GM12878 (cell line): ENCODE results near the gene TTC23. TPM values are rescaled to one million over a fixed set of nuclear protein-coding genes. Genes with fewer than 3 reads are reported as not detected.

Source experiments
- ATAC-seq: fragments of 200-7000 bp; cut with Tn5 transposase; 3 replicates; pipeline ENCODE4 v1.9.1; 2020; ENCODE audit warnings: mild to moderate bottlenecking, moderate library complexity
- BruUV-seq: library from RNA; stranded (reverse); fragments of 400-500 nt; replicated peaks from 2 replicates; lab custom pipeline; 2021; lab: Mats Ljungman, UMichigan
- CTCF ChIA-PET: fragments of 300-600 bp; sonication (Branson Sonifier 250); formaldehyde crosslinking; extraction: SDS; loops from one replicate; lab custom pipeline; 2021; ENCODE audit warnings: inconsistent platforms; lab: Yijun Ruan, JAX
- POLR2A ChIA-PET: fragments of 350-600 bp; formaldehyde crosslinking; extraction: SDS; loops from one replicate; lab custom pipeline; 2021; ENCODE audit warnings: inconsistent platforms; lab: Charles Lee
- RAD21 ChIA-PET: fragments of 300-600 bp; sonication (Branson Sonifier 250); formaldehyde crosslinking; loops from one replicate; lab custom pipeline; 2023; ENCODE audit warnings: antibody characterized with exemption; ENCODE audit not compliant: unreplicated experiment; lab: Charles Lee
- SMC1A ChIA-PET: fragments of 300-600 bp; sonication (Branson Sonifier 250); formaldehyde crosslinking; loops from one replicate; lab custom pipeline; 2023; ENCODE audit not compliant: unreplicated experiment, uncharacterized antibody; lab: Charles Lee
- DNase-seq: peaks from one replicate; pipeline ENCODE4 v3.0.0-alpha.2; 2011; ENCODE audit warnings: low read depth, low spot score
- FAIRE-seq: peaks from 3 replicates; lab custom pipeline; 2011; peaks lifted over from hg19 to GRCh38; lab: Jason Lieb, UNC
- H2AFZ ChIP-seq: 2 replicates; pipeline ENCODE4 v1.6.0; 2011; ENCODE audit warnings: low read depth, low read length, control low read depth; ENCODE audit not compliant: control insufficient read depth
- H3K27ac ChIP-seq: 2 replicates; pipeline ENCODE4 v1.5.1; 2011; ENCODE audit warnings: control low read depth; ENCODE audit not compliant: control insufficient read depth, insufficient read depth
- H3K27me3 ChIP-seq, 2 experiments: replicated peaks in 1 of 2; 2 replicates each; pipeline versions ENCODE4 v1.6.0 to v1.6.1; 2011; ENCODE audit warnings: low read length in 1 of 2; ENCODE audit not compliant: control insufficient read depth in 2 of 2, insufficient read depth in 2 of 2
- H3K36me3 ChIP-seq, 2 experiments: 2 replicates each; pipeline ENCODE4 v1.5.1; 2011; ENCODE audit warnings: low read length in 1 of 2; ENCODE audit not compliant: control insufficient read depth in 2 of 2, insufficient read depth in 2 of 2
- H3K4me1 ChIP-seq: 2 replicates; pipeline ENCODE4 v1.6.1; 2011; ENCODE audit warnings: mild to moderate bottlenecking, low read length, moderate library complexity, mixed read lengths; ENCODE audit not compliant: control insufficient read depth, insufficient read depth
- H3K4me2 ChIP-seq: 2 replicates; pipeline ENCODE4 v1.6.0; 2011; ENCODE audit warnings: control low read depth; ENCODE audit not compliant: control insufficient read depth, insufficient read depth
- H3K4me3 ChIP-seq: fragments of 200-600 bp; sonication (generic); 2 replicates; pipeline ENCODE4 v1.5.1; 2016
- H3K79me2 ChIP-seq: 2 replicates; pipeline ENCODE4 v1.6.0; 2011; ENCODE audit warnings: low read length; ENCODE audit not compliant: control insufficient read depth, insufficient read depth
- H3K9ac ChIP-seq: 2 replicates; pipeline ENCODE4 v1.8.0; 2011; ENCODE audit warnings: low read length, control low read depth, mixed read lengths; ENCODE audit not compliant: control insufficient read depth, insufficient read depth
- H3K9me3 ChIP-seq: replicated peaks from 3 replicates; pipeline ENCODE4 v1.5.1; 2011; ENCODE audit warnings: mild to moderate bottlenecking, low read length; ENCODE audit not compliant: control insufficient read depth, insufficient read depth
- H4K20me1 ChIP-seq: 2 replicates; pipeline ENCODE4 v1.6.0; 2011; ENCODE audit not compliant: control insufficient read depth, insufficient read depth
- CHD4 ChIP-seq: fragments of 200-600 bp; sonication (generic); IDR thresholded peaks from 2 replicates; pipeline ENCODE4 v1.6.1; 2016; ENCODE audit warnings: mild to moderate bottlenecking
- E2F8 ChIP-seq: fragments of 450-650 bp; IDR thresholded peaks from 2 replicates; pipeline ENCODE4 v1.6.1; 2018; ENCODE audit warnings: mild to moderate bottlenecking, low read depth, moderate library complexity; ENCODE audit not compliant: partially characterized antibody
- KDM1A ChIP-seq: fragments of 200-600 bp; sonication (generic); IDR thresholded peaks from 2 replicates; pipeline ENCODE4 v1.6.1; 2016; ENCODE audit warnings: borderline replicate concordance
- MTA2 ChIP-seq: fragments of 450-650 bp; IDR thresholded peaks from 2 replicates; pipeline ENCODE4 v1.6.1; 2016; ENCODE audit warnings: low read depth, mild to moderate bottlenecking, moderate library complexity
- MXI1 ChIP-seq: fragments of 150-350 bp; IDR thresholded peaks from 2 replicates; pipeline ENCODE4 v1.6.1; 2011; ENCODE audit warnings: low read depth, mild to moderate bottlenecking, inconsistent platforms, low read length, improper control_type of control experiment
- SRF ChIP-seq, 2 experiments: IDR thresholded peaks; 2 replicates each; pipeline ENCODE4 v1.6.1; 2011; ENCODE audit warnings: low read depth in 2 of 2, low read length in 2 of 2, mild to moderate bottlenecking in 1 of 2, moderate library complexity in 1 of 2
- TAF1 ChIP-seq: IDR thresholded peaks from 2 replicates; pipeline ENCODE4 v1.6.1; 2011; ENCODE audit warnings: mild to moderate bottlenecking, low read depth, low read length, borderline replicate concordance
- TBL1XR1 ChIP-seq: IDR thresholded peaks from 2 replicates; pipeline ENCODE4 v1.6.1; 2012; ENCODE audit warnings: low read depth, low read length, improper control_type of control experiment
- WGBS: methylation state at CpG from one replicate; pipeline ENCODE4 v1.1.6; 2016; ENCODE audit warnings: low lambda C conversion rate; ENCODE audit not compliant: insufficient replicate concordance, insufficient coverage; ENCODE audit errors: missing lambda C conversion rate; 5-methylcytosine and 5-hydroxymethylcytosine counted together
- in situ Hi-C: fragments of 300-500 bp; cut with MboI; formaldehyde crosslinking; loops from 9 replicates; pipeline ENCODE4 v1.14.3; 2018; ENCODE audit warnings: mixed read lengths
- intact Hi-C: fragments of 100-400 bp; cut with micrococcal nuclease; formaldehyde crosslinking; loops from one replicate; pipeline ENCODE4 v1.14.2; 2022; ENCODE audit not compliant: unreplicated experiment
- polyA plus RNA-seq, 11 experiments: library from polyadenylated mRNA; depleted of rRNA in 4 of 11; unstranded in 6 of 11; stranded (reverse) in 5 of 11; fragments of >200 nt; fragmentation: Nextera tagmentation in 4 of 11; fragmentation: Illumina TruSeq in 1 of 11; extraction: Ambion mirVana in 4 of 11; extraction: Trizol in 1 of 11; gene quantifications; 1 replicate in 1 of 11; 2 replicates in 10 of 11; pipeline versions ENCODE4 v1.2.1 to v1.2.3, GENCODE V29; 2011 to 2016; ENCODE audit warnings: inconsistent platforms in 2 of 11, missing spikeins in 2 of 11, low read depth in 1 of 11
- total RNA-seq, 4 experiments: library from RNA; depleted of rRNA in 3 of 4; stranded (reverse); fragments of >200 nt in 3 of 4; fragmentation: Illumina TruSeq in 1 of 4; extraction: Trizol in 1 of 4; gene quantifications; 2 replicates each; pipeline versions ENCODE4 v1.2.1 to v1.2.3, GENCODE V29; 2013 to 2021
- TF ChIP-seq, protein P1 (sequence below): fragments of 150-350 bp; IDR thresholded peaks from 2 replicates; pipeline ENCODE4 v1.6.1; 2016; ENCODE audit warnings: low read depth, low read length

Gene TTC23
- total and polyA plus RNA-seq, 10 of the 15 experiments (the other 5 are each of a cell fraction or from before 2014, with no cell fraction given) = 1.2 to 9.0 (median 6.5) TPM

DNA sequence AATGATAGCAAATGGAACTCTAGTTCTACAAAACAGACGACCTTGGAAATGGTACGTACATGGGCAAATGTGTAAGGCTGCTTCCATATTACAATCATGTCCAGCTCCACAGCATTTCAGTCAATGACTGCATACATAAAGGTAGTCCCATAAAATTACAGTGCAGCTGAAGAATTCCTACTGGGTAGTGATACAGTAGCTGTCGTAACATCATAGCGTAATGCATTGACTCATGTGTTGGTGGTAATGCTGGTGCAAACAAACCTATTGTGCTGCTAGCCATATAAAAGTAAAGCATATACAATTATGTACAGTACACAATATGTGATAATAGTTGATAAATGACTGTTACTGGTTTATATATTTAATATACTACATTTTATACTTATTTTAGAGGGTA lies 18.5 kb downstream of the TTC23 start (continued):
- TF ChIP-seq E2F8 = no peak

GRCh38 chr15:99228120-99228770 lies 21.1 kb downstream of the TTC23 start:
- ChIA-PET RAD21 (interaction anchor here (0.6 kb wide), 1 partner anchor 14 kb away, joined by 4 read pairs; no protein-coding TSS in a partner anchor), CTCF (interaction anchor here (0.7 kb wide), 1 partner anchor 128 kb away, joined by 3 read pairs; no protein-coding TSS in a partner anchor), SMC1A (interaction anchor here (1.0 kb wide), 1 partner anchor 476 kb away, joined by 3 read pairs; no protein-coding TSS in a partner anchor), POLR2A (no interaction called here)
- TF ChIP-seq TBL1XR1 (no peak), MXI1 (no peak), SRF (IDR thresholded peaks at IDR 0.05; ENCODE audit: low read depth in 2 of 2, low read length in 2 of 2) (no peak), MTA2 (no peak), KDM1A (no peak), TAF1 (no peak), CHD4 (no peak)
- TF ChIP-seq, protein P1, sequence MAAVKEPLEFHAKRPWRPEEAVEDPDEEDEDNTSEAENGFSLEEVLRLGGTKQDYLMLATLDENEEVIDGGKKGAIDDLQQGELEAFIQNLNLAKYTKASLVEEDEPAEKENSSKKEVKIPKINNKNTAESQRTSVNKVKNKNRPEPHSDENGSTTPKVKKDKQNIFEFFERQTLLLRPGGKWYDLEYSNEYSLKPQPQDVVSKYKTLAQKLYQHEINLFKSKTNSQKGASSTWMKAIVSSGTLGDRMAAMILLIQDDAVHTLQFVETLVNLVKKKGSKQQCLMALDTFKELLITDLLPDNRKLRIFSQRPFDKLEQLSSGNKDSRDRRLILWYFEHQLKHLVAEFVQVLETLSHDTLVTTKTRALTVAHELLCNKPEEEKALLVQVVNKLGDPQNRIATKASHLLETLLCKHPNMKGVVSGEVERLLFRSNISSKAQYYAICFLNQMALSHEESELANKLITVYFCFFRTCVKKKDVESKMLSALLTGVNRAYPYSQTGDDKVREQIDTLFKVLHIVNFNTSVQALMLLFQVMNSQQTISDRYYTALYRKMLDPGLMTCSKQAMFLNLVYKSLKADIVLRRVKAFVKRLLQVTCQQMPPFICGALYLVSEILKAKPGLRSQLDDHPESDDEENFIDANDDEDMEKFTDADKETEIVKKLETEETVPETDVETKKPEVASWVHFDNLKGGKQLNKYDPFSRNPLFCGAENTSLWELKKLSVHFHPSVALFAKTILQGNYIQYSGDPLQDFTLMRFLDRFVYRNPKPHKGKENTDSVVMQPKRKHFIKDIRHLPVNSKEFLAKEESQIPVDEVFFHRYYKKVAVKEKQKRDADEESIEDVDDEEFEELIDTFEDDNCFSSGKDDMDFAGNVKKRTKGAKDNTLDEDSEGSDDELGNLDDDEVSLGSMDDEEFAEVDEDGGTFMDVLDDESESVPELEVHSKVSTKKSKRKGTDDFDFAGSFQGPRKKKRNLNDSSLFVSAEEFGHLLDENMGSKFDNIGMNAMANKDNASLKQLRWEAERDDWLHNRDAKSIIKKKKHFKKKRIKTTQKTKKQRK = no peak
- Histone ChIP-seq H3K27me3 (no peaks in the 10 kb centered on the region), H3K4me1 (no peaks in the 10 kb centered on the region), H3K27ac (no peak overlapping the region), H3K9ac (no peak overlapping the region), H3K4me3 (no peak overlapping the region), H3K79me2 (no peaks in the 10 kb centered on the region), H3K4me2 (no peak overlapping the region), H4K20me1 (no peaks in the 10 kb centered on the region), H3K9me3 (no peaks in the 10 kb centered on the region), H2AFZ (no peak overlapping the region), H3K36me3 (peaks cover 0 to 4% of the 10 kb centered on the region in 2 experiments; a peak in 1 of 4 replicates)
- in situ Hi-C loops = no loop called here
- no peak for FAIRE-seq
- DNase-seq = no peak
- intact Hi-C loops = no loop called here
- 77% methylated on average over 3 of the region's 3 CpGs for WGBS
- BruUV-seq = no TSS peak
- no peak for ATAC-seq
